SU-DHL-6 (cell line): Measurements from ENCODE around the gene KDM6A.

Experiments
- CTCF ChIP-seq: fragments of 200-600 bp; sonication (generic); IDR thresholded peaks from one replicate; pipeline ENCODE4 v1.5.1; 2017; ENCODE audit warnings: antibody characterized with exemption, mild to moderate bottlenecking, low read length, moderate library complexity; ENCODE audit not compliant: insufficient read depth, poor library complexity, severe bottlenecking
- EZH2phosphoT487 ChIP-seq: fragments of 200-600 bp; sonication (generic), shearing (Covaris generic); conservative IDR thresholded peaks from 2 replicates; pipeline ENCODE4 v1.6.1; 2018; ENCODE audit warnings: mild to moderate bottlenecking, antibody characterized with exemption, low read length, moderate library complexity, mixed read lengths

GRCh38 chrX:45022150-45022549 lies 149.2 kb downstream of the KDM6A start:
- TF ChIP-seq CTCF, result no peak
- TF ChIP-seq EZH2phosphoT487, result no peak
